HG03066 (cell line): Measurements from ENCODE around the gene ADAT3.
"Not testable (repeated sequence)": the region's sequence is repeated elsewhere in the genome, so short reads cannot be mapped to it uniquely, and the experiment has no call there.

Experiments
- ATAC-seq: cut with Tn5 transposase; IDR thresholded peaks from one replicate; pipeline ENCODE4 v1.9.1; 2021; ENCODE audit warnings: low read depth; ENCODE audit not compliant: unreplicated experiment

The ADAT3 gene

DNA sequence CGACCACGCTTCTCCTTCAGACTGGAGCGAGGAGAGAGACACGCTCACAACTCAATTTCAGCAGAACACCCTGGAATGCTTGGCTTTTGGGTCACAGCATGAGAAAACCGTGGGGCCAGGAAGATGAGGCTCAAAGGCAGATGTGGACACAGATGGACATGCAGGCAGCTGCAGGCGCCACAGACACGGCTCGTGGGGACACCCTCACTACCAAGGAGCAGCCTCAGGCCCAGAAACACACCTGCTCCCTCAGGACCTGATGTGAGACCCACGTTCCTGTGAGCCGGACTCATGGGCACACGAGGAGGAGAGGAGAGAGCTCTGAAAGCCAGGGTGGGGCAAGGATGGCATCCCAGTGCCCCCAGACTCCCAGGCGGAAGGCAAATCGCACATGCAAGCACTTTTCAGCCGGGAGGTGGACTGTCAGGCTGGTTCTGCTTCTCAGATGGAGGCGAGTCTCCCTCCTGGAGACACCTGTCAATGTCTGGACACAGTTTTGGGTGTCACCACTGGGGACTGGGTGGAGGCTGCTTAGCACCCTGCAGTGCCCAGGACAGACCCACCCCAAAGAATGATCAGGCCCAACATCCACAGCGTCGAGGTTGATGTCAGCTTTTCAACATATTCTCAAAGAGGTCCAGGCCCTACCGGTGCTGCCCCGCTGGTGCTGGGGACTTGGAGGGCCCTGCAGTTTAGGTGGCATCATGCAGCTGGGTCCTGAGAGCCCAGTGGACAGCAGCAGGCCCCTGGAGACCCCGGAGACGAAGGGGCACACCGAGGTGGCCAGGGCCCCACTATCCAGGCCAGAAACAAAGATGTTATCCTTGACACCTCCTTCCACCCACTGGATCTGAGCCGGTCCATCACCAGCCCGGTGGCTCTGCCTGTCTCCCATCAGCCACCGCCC, 22.2 kb upstream of the ADAT3 start:
- no peak for ATAC-seq

GRCh38 chr19:1883784-1884183, 21.4 kb upstream of the ADAT3 start:
- ATAC-seq: no peak

- no peak for ATAC-seq
Measured at GRCh38 chr19:1884291-1884718, 20.9 kb upstream of the ADAT3 start.

DNA sequence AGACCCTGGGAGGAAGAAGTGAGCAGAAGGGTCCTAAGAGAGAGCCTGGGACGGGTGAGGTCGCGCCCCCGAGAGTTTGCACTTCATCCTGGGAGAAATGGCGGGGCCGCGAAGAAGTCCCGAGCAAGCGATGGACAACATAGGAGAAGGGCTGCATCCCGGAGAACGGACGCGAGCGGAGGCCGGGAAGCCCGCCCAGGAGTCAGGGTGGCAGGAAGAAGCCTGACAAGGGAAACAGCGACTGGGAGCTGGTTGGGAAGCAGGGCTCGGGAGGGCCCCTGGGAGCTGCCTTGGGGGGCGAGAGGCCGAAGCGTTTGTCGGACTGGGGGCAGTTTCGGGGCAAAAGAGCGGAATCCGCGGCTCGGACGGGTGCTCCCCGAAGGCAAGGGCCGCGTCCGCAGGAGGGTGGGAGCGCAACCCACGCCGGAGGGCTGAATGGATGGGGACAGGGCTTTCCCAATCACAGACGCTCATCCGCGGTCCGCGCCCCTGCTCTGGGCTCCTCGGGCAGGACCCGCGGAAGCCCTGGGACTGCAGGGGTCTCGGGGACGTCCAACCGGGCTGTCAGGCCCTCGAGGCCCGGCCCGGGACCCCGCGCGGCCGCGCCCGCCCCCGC, 20.4 kb upstream of the ADAT3 start:
- ATAC-seq: no peak

DNA sequence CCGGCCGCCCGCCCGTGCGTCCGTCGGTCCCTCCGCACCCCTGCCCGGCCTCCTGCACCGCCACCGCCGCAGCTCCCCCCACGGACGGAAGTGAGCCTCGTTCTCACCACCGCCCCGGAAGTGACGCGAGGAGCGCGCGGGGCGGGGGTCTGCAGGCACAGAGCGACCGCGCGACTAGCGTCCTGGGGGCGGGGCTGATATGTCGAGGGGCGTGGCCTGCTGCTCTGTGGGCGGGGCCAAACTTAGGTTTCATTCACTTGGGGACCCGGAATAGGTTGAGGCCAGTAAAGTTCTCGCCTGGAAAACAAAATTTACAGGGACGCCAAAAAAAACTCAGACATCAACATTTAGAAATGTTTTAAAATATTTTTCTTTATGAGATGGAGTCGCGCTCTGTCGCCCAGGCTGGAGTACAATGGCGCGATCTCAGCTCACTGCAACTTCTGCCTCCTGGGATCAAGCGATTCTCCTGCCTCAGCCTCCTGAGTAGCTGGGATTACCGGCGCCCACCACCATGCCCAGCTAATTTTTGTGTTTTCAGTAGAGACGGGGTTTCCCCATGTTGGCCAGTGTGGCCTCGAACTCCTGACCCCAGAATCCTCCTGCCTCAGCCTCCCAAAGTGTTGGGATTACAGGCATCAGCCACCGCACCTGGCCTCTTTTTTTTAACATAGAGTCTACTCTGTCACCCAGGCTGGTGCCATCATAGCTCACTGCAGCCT, 19.6 kb upstream of the ADAT3 start, which contains the start of gene ABHD17A:
ABHD17A (minus strand) TSS at position 99 of the 722 bp plus-strand sequence. CDS start 3,930 bp downstream, outside the sequence.
- ATAC-seq: peak; percentile 78

DNA sequence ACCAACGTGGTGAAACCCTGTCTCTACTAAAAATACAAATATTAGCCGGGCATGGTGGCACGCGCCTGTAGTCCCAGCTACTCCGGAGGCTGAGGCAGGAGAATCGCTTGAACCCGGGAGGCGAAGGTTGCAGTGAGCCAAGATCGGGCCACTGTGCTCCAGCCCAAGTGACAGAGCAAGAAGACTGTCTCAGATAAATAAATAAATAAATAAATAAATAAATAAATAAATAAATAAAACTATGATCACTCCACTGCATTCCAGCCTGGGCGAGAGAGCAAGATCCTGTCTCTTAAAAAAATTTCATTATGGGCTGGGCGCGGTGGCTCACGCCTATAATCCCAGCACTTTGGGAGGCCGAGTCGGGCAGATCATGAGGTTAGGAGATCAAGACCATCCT, 18.8 kb upstream of the ADAT3 start:
- not testable (repeated sequence) for ATAC-seq

GRCh38 chr19:1888385-1888784, 16.8 kb upstream of the ADAT3 start:
- ATAC-seq: no peak

GRCh38 chr19:1889907-1890306, 15.3 kb upstream of the ADAT3 start:
- no peak for ATAC-seq

- no peak for ATAC-seq
Measured at GRCh38 chr19:1893791-1894190, 11.4 kb upstream of the ADAT3 start.

GRCh38 chr19:1896508-1896907, 8.7 kb upstream of the ADAT3 start:
- ATAC-seq: no peak

DNA sequence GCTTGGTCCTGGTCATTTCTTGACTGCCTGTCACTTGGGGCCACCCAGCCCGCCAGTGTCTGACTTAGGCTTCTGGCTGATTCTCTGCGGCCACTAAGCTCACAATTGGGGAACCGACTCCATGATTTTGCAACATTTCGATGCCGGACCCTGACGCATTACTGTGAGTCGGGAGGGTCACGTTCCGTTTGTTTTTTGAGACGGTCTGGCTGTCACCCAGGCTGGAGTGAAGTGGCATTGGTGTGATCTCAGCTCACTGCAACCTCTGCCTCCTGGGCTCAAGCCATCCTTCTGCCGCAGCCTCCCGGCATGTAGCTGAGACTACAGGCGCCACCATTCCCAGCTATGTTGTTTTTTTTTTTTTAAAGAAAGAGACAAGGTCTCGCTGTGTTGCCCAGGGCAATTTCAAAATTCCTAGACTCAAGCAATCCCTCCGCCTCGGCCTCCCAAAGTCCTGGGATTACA, 3.2 kb upstream of the ADAT3 start:
- ATAC-seq: no peak

DNA sequence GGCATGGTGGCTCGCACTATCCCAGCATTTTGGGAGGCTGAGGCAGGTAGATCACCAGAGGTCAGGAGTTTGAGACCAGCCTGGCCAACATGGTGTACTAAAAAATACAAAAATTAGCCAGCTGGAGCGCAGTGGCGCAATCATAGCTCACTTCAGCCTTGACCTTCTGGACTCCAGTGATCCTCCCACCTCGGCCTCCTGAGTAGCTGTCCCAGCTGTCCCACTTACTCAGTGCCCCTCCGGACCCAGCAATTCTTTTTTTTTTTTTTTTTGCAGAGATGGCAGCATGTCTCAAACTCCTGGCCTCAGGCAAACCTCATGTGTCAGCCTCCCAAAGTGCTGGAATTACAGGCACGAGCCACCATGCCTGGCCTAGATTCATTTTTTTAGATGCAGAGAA, 2.3 kb upstream of the ADAT3 start:
- no peak for ATAC-seq

- ATAC-seq: no peak
Measured at GRCh38 chr19:1904860-1905109, 414 bp upstream of the ADAT3 start.

- no peak for ATAC-seq
Measured at GRCh38 chr19:1905863-1906375, 720 bp downstream of the ADAT3 start.

- ATAC-seq: no peak
Measured at GRCh38 chr19:1906985-1907562, 1.9 kb downstream of the ADAT3 start.

DNA sequence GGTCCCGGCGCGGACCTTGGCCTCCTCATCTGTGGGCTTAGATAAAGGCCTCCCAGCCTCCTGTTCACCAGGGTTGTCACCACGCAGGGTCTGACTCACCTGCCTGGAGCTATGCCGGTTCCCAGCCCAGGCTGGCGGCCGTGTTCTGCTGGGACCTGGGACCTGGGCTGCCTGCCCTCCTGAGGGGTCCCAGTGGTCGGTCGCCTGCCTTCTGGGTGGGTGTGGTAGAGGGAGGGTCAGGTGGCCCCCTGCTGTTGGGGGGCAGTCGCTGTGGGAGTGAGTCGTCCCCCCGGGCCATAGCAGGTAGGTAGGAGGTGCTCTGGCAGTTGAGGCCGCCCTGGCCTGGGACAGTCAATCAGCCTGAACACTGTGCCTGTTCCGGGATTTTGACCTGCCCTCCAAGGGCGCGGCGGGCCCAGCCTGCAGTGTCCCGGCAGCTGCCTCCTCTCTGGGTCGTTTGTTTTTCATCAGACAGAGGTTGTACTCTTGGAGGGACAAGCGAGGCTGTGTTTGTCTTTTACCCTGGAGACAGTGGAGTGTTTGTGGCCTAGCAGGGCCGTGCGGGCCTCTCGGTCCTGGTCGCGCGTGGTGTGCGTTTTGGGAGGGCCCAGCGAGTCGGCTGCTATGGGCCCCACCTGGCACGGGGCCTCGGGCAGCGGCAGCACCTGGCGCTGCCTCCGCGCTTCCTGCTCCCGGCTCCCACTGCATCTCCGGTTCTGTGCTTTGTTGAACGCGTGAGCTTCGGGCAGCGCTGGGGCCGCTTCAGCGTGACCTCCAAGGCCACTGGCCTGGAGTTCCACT, 2.6 kb downstream of the ADAT3 start:
- ATAC-seq: no peak

DNA sequence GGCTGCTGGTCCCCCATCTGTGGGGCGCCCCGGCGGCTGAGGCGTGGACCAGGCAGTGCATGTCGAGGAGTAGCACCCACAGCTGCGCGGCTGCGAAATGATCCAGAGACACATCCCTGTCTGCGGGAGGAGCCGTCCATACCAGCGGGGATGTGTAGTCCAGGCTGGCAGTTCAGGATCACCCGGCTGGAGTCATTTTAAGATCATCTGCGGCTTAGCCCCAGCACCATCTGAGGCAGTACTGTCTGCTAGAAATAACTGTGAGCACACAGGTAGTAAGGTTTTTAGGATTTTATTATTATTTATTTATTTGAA, 3.1 kb downstream of the ADAT3 start:
- no peak for ATAC-seq

GRCh38 chr19:1909761-1910080, 4.5 kb downstream of the ADAT3 start:
- ATAC-seq: no peak

DNA sequence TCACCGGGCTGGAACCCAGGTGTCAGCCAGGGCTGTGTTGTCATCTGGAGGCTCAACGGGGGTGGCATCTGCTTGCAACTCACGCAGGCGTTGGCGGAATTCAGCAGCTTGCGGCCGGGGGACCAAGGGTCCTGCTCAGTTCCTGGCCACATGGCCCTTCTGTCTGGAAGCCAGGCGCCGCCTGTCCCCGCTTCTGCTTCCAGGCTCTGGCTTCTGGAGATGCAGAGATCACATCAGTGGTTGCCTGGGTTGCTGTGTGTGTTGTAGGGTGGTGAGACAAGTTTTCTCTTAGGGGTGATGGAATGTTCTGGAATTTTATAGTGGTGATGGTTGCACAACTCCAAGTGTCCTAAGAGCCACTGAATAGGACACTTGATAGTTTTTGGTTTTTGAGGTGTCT, 5.0 kb downstream of the ADAT3 start:
- no peak for ATAC-seq

DNA sequence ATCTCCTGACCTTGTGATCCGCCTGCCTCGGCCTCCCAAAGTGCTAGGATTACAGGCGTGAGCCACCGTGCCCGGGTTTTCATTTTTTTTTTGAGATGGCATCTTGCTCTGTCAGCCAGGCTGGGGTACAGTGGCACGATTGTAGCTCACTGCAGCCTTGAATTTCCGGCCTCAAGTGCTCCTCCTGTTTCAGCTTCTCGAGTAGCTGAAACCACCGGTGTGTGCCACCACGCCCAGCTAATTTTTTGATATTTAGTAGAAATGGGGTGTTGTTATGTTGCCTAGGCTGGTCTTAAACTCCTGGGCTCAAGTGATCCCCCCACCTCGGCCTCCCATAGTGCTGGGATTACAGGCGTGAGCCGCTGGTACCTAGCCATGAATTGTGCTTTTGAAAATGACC, 5.9 kb downstream of the ADAT3 start:
- no peak for ATAC-seq
